Epidermal melanocyte (primary cell): ENCODE results near the gene PARP14.
"Not testable (repeated sequence)": the region's sequence is repeated elsewhere in the genome, so short reads cannot be mapped to it uniquely, and the experiment has no call there.

ENCODE experiments used
- DNase-seq: peaks from one replicate; pipeline ENCODE4 v3.0.0; 2011; ENCODE audit warnings: low spot score; ENCODE audit not compliant: insufficient read length

PARP14 gene, protein sequence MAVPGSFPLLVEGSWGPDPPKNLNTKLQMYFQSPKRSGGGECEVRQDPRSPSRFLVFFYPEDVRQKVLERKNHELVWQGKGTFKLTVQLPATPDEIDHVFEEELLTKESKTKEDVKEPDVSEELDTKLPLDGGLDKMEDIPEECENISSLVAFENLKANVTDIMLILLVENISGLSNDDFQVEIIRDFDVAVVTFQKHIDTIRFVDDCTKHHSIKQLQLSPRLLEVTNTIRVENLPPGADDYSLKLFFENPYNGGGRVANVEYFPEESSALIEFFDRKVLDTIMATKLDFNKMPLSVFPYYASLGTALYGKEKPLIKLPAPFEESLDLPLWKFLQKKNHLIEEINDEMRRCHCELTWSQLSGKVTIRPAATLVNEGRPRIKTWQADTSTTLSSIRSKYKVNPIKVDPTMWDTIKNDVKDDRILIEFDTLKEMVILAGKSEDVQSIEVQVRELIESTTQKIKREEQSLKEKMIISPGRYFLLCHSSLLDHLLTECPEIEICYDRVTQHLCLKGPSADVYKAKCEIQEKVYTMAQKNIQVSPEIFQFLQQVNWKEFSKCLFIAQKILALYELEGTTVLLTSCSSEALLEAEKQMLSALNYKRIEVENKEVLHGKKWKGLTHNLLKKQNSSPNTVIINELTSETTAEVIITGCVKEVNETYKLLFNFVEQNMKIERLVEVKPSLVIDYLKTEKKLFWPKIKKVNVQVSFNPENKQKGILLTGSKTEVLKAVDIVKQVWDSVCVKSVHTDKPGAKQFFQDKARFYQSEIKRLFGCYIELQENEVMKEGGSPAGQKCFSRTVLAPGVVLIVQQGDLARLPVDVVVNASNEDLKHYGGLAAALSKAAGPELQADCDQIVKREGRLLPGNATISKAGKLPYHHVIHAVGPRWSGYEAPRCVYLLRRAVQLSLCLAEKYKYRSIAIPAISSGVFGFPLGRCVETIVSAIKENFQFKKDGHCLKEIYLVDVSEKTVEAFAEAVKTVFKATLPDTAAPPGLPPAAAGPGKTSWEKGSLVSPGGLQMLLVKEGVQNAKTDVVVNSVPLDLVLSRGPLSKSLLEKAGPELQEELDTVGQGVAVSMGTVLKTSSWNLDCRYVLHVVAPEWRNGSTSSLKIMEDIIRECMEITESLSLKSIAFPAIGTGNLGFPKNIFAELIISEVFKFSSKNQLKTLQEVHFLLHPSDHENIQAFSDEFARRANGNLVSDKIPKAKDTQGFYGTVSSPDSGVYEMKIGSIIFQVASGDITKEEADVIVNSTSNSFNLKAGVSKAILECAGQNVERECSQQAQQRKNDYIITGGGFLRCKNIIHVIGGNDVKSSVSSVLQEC (N-terminal part only)

DNA sequence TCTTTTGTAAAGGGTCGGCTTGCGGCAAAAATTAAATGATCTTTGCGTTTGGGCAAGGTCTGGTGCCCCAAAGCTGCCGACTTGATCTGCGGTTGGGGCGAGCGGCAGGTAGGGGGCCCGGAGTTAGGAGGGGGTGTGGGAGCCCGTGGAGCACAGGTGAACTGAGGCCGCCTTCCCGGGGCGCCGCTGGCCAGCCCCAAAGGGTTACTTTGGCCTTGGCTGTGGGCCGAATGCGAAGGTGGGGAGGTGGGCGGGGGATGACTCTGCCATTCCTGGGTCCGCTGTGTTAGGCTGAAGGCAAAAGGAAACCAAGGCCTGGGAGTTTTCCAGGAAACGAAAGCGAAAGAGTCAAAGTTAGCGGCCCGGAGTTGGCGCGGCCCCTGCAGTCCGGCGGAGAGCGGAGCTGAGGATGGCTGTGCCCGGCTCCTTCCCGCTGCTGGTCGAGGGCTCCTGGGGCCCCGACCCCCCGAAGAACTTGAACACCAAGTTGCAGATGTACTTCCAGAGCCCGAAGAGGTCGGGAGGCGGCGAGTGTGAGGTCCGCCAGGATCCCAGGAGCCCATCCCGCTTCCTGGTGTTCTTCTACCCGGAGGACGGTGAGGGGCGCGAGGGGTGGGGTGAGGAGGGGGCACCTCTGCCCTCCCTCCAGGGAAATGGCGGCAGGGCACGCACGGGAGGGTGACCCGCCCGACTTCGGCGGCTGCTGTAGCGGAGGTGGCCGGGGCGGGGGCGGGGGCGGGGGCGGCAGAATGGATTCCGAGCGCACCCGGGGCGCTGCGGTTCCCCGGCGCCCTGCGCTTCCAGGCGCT is at the start of gene PARP14:
TSS of gene PARP14 (plus strand) at position 365 of the 809 bp plus-strand sequence. CDS start at position 410, 45 bp downstream.
- DNase-seq, result no peak

GRCh38 chr3:122635789-122636188 is 44.9 kb upstream of the PARP14 start:
- no peak for DNase-seq

DNA sequence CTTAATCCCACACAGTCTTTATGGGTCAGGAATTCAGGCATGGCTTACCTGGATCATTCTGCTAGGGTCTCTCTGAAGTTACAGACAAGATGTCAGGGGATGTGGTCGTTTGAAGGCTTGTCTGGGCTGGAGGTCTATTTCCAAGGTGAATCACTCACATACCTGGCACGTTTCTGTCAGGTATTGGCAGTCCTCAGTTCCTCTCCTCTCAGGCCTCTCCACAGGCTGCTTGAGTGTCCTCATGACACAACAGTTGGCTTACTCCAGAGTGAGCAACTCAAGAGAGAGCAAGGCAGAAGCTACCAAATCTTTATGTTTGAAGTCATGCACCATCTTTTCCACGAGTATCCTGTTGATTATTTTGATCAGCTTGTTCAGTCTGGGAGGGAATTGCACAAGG is 43.9 kb upstream of the PARP14 start:
- no peak for DNase-seq

DNA sequence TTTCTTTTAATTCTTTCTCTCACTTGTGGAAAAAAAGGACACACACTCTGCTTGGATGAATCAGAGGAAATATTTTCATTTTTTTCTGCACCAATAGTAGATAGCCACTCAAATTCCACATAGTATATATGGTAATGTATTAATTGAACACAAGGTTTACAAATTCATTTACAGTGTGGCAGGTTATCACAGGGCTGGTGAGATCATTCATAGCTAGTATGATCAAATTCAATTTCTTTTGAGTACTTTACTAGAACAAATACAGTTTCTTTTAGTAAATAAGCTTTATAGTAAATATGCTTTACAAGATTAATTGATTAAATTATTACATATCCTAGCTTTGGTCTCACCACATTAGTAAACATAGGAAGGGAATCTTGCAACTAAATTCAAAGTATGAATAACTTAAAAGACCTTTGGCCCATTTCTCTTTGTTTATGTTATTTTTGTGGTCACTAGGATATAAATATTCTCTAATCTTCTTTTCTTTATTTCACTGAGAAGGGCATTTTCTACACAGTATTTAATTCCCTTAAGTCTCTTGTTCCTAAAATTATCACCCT is 40.1 kb upstream of the PARP14 start:
- no peak for DNase-seq

DNA sequence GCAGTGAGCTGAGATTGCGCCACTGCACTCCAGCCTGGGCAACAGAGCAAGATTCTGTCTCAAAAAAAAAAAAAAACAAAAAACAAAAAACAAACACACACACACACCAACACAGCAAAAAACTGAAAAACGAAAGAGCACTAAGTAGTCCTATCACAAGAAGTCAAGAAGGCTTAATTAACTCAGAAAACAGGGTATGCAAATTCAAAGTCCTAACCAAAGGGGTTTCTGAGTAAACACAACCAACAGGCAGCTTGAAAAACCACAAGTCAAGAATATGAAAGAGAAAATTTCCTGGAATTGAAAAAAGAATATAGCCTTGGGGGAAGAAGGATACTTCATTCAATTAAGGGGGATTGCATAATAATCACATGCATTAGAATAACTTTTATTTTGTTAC is 37.7 kb upstream of the PARP14 start:
- DNase-seq, result no peak

DNA sequence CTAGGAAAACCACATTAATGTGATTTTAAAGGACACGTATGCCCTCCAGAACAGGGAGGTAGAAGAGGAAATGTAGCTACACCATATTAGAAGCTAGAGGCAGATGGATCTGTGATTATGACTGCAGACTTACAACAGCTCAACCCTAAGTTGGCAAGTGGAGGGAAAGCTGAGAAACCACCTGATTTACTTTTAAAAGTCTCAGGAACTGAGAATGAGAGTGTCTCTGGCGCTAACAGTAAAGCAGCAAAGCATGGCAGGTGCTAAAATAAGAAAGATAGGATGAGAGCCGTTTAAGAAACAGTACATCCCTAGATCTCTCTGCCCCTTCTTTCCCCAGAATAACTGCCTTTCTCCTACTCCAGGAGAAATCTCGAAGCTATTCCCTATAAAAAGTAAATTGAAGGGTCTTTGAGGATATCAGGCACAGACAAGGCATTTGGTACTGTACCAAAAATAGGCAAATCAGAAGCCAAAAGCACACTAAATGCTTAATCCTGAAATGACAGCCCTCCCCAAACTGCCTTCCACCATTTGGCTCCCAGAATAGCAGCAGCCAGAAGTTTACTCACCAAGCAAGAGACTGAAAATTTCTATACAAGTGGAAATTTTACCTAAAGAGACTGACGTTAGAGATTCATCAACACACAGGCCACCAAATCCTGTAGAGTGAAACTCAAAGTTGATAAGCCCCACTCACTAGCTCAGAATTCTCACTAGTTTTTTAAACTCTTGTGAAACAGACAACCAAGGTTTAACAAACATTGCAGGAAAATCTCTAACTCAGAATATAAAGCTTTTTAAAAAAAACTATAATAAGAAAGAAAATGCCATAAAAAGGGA is 34.3 kb upstream of the PARP14 start:
- no peak for DNase-seq

- not testable (repeated sequence) for DNase-seq
Measured at GRCh38 chr3:122651233-122651907, 29.3 kb upstream of the PARP14 start.

GRCh38 chr3:122651962-122652361 is 28.7 kb upstream of the PARP14 start:
- DNase-seq, result not testable (repeated sequence)

GRCh38 chr3:122658336-122658735 is 22.3 kb upstream of the PARP14 start:
- not testable (repeated sequence) for DNase-seq

GRCh38 chr3:122660297-122660974 is 20.2 kb upstream of the PARP14 start:
- no peak for DNase-seq

- DNase-seq, result no peak
Measured at GRCh38 chr3:122661633-122662032, 19.0 kb upstream of the PARP14 start.

DNA sequence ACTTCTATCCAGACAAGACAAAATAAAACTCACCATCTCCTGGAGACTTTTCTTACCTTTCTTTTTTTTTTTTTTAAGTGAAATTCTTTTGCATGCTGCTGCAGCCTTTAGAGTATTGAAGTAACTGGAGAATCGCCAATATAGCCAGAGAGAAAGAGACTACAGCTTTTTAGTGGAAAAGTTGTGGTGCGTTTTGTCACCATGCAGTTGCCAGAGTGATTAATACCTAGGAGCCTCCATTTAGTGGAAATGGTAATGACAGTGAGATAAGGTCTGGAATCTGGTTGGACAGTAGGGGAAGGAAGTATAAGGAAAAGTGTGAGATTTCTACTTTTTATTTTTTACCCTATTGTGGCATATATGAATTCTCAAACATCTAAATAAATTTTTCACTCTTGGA is 18.1 kb upstream of the PARP14 start:
- no peak for DNase-seq

- DNase-seq, result no peak
Measured at GRCh38 chr3:122665226-122665786, 15.3 kb upstream of the PARP14 start.

DNA sequence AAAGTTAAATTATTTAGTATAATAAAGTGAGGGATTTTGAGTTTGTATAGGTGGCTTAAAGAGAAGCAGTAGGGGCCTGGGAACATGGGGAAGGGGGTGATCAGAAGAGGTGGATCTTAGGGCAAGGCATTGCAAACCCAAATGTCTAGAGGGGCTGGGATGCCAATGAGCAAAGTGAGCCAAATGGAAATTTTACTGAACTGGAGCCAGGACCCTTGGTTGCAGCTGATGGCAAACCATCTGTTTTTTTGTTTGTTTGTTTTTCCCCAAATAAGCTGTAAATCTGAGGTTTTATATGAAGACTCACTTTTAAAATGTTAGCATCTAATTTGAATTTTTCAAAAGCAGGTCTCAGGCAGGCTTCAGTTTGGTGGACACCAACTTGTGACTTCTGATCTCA is 14.8 kb upstream of the PARP14 start:
- DNase-seq, result no peak

GRCh38 chr3:122668930-122669730 is 11.5 kb upstream of the PARP14 start:
- no peak for DNase-seq

- DNase-seq, result no peak
Measured at GRCh38 chr3:122671553-122671952, 9.1 kb upstream of the PARP14 start.

DNA sequence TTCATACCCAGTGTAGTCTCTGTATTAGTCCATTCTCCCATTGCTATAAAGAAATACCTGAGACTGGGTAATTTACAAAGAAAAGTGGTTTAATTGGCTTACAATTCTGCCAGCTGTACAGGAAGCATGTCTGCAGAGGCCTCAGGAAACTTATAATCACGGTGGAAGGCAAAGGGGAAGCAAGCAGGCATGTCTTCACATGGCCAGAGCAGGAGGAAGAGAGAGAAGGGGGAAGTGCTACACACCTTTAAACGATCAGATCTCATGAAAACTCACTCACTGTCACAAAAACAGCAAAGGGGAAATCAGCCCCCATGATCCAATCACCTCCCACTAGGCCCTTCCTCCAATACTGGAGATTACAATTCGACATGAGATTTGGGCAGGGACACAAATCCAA is 6.3 kb upstream of the PARP14 start:
- no peak for DNase-seq
